D721Med (cell line): ENCODE results near the gene TNIK.
A peak's percentile ranks its signal among the peaks of the same experiment; 100 is the strongest.

Source experiments
- DNase-seq: peaks from one replicate; pipeline ENCODE4 v3.0.0; 2011; ENCODE audit warnings: low spot score; ENCODE audit not compliant: insufficient read length
- FAIRE-seq: peaks from 2 replicates; lab custom pipeline; 2011; peaks lifted over from hg19 to GRCh38; lab: Jason Lieb, UNC
- CTCF ChIP-seq: IDR thresholded peaks from 2 replicates; pipeline ENCODE4 v1.5.1; 2012; ENCODE audit warnings: mild to moderate bottlenecking, control low read depth; ENCODE audit not compliant: insufficient read depth; ENCODE audit errors: missing control alignments

Gene TNIK

DNA sequence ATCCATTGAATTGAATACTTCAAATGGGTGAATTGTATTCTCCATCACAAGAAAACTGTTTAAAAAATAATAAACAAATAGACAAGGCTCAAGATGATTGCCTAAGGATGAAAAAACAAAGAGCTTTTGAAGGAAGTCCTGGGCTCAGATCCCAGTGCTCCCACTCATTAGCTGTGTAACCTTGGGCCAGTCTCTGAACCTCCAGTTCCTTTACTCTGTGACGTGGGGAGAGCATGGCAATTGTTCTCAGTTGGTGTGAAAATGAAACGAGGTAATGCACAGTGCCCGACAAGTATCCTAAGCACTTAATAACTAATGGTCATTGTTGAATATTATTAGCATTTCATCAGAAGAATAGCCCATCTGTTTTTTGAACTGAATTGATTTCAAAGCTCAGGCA is 40.7 kb downstream of the TNIK start:
- DNase-seq (no peak), FAIRE-seq (no peak)
- no peak for TF ChIP-seq CTCF

GRCh38 chr3:171417813-171418212 is 42.4 kb downstream of the TNIK start:
- no peak for FAIRE-seq
- TF ChIP-seq CTCF = no peak
- no peak for DNase-seq

DNA sequence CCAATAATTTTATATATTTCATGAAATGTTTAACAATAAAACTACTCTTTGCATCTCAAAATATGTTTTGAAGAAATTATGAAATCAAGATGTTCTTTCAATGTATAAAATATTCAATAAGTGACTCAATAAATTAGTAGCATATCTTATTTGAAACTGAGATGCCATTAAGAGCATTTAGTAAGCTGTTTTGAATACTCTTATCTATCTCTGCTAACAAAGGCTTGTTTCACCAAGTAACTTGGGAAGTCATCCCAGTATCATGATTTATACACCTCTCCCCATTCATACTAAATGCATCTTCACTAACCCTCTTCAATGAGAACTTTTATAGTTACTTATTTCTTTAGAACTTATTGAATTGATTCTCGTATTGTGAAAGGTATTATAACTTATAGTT is 43.1 kb downstream of the TNIK start:
- DNase-seq (no peak), FAIRE-seq (no peak)
- TF ChIP-seq CTCF = no peak

DNA sequence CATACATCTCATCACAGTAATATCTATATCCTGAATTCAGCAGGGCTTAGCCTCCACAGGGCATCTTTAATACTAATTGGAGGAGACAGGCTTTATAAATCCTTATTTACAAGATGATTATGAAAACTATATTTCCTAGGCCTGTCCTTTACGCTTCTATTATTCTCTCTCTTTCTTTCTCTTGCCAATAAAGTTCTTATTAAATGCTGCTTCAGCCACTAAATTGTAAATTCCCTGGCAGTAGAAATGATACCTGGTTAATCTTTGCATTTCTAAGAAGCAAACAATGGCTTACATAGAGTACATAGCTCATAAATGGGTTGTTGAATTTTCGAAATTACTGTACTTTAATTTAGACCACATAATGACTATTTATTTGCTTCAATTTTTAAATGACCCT is 43.5 kb downstream of the TNIK start:
- FAIRE-seq = peak; percentile 51
- no peak for TF ChIP-seq CTCF
- no peak for DNase-seq

DNA sequence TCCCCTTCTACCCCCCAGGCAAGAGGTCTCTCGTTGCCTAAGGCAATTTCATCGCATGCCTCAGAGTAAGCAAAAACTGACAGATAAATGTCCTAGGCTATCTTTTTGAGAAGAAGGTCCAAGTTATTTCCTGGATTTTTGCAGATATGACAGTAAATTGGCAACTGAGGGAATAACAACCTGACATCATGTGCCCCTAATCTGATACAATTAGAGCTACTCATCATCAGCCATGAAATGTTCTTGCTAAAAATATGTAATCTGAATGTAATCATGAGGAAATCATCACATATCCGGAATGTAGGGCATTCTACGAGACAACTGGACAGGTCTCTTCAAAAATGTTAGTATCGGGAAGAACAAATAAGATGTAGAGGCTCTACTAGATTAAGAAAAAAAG is 44.1 kb downstream of the TNIK start:
- DNase-seq (no peak), FAIRE-seq (no peak)
- TF ChIP-seq CTCF = no peak

DNA sequence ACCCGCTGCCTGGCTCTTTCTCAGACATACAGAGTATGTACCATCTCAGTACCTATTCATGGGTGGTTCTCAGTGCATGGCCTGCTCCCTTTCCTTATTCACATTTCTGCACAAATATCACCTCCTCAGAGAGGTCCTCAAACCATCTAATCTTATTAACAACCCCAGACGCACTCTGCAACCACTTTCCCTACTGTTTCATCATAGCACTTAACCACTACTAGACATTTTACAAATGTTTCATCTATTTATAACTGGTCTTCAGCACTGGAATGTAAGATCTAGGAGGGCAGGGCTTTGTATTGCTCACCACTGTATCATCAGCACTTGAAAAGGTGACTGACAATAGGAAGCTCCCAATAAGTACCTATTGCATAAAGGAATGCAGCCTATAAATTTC is 45.1 kb downstream of the TNIK start:
- DNase-seq = no peak
- no peak for FAIRE-seq

GRCh38 chr3:171412473-171412872 is 47.7 kb downstream of the TNIK start:
- DNase-seq = no peak
- TF ChIP-seq CTCF = no peak
- no peak for FAIRE-seq

More for the DNA sequence above, 45.1 kb downstream of the TNIK start:
- no peak for TF ChIP-seq CTCF
